RWPE2 (cell line): ENCODE results near the gene INSRR.

ENCODE experiments used
- ATAC-seq: fragments of 200-7000 bp; cut with Tn5 transposase; 3 replicates; pipeline ENCODE4 v1.9.1; 2021; ENCODE audit warnings: low read depth
- DNase-seq: peaks from one replicate; pipeline ENCODE4 v3.0.0-alpha.2; 2020; ENCODE audit warnings: low spot score
- H3K27ac ChIP-seq: fragments of 450-650 bp; 2 replicates; pipeline ENCODE4 v1.5.1; 2017; ENCODE audit warnings: mild to moderate bottlenecking; ENCODE audit not compliant: poor library complexity, severe bottlenecking
- H3K27me3 ChIP-seq: fragments of 250-450 bp; sonication (Bioruptor Pico); 2 replicates; pipeline ENCODE4 v1.5.1; 2021; ENCODE audit warnings: mild to moderate bottlenecking, moderate library complexity; ENCODE audit not compliant: insufficient read depth, poor library complexity, severe bottlenecking
- H3K36me3 ChIP-seq: fragments of 250-450 bp; sonication (Bioruptor Pico); 2 replicates; pipeline ENCODE4 v1.5.1; 2020; ENCODE audit warnings: low read depth, mild to moderate bottlenecking, moderate library complexity
- H3K4me1 ChIP-seq: fragments of 250-450 bp; sonication (Bioruptor Pico); 2 replicates; pipeline ENCODE4 v1.5.1; 2021; ENCODE audit warnings: mild to moderate bottlenecking, moderate library complexity; ENCODE audit not compliant: insufficient read depth, poor library complexity, severe bottlenecking
- H3K4me3 ChIP-seq: fragments of 250-450 bp; sonication (Bioruptor Pico); 2 replicates; pipeline ENCODE4 v1.5.1; 2021; ENCODE audit warnings: mild to moderate bottlenecking, moderate library complexity; ENCODE audit not compliant: severe bottlenecking
- H3K9me3 ChIP-seq: fragments of 250-450 bp; sonication (Bioruptor Pico); 2 replicates; pipeline ENCODE4 v1.5.1; 2021; ENCODE audit warnings: mild to moderate bottlenecking, moderate library complexity; ENCODE audit not compliant: severe bottlenecking
- TF ChIP-seq, protein P1 (sequence below): fragments of 450-650 bp; IDR thresholded peaks from one replicate; pipeline ENCODE4 v1.5.1; 2017; ENCODE audit warnings: mild to moderate bottlenecking, moderate library complexity; ENCODE audit not compliant: poor library complexity, severe bottlenecking

Gene INSRR

DNA sequence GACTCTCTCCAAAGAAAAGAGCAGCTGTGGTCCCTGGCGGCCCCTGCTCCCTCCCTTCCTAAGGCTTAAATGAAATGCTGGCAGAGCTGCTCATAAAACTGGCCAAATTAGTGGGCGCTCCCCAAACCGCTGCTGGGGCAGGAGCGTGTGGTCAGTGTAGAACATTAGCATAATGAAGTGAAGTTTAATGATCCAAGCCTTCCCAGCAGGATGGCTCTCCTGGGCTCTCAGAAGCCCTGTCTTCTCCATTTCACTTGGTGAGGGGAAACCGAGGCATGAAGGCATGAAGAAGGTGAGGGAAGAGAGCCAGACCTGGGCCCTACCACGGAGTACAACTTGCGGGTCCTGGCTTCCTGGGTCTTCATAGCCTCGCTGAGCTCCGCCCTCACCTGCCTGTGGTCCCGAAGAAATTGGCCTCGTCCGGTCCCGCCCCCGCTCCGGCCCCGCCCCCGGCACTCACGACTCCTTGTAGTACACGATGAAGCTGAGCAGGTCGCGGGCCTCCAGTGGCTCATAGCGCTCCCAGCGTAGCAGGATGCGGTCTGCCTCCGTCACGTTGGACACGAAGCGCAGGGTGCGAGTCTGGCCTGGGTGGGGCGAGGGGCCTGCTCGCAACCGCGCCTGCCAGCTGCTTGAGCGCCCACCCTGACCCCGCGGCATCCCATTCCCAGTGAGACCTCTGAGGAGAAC lies 10.3 kb downstream of the INSRR start:
- Histone ChIP-seq H3K9me3 (no peaks in the 10 kb centered on the region), H3K27ac (no peak overlapping the region), H3K4me3 (no peak overlapping the region), H3K4me1 (no peaks in the 10 kb centered on the region), H3K36me3 (no peaks in the 10 kb centered on the region), H3K27me3 (no peaks in the 10 kb centered on the region)
- TF ChIP-seq, protein P1, sequence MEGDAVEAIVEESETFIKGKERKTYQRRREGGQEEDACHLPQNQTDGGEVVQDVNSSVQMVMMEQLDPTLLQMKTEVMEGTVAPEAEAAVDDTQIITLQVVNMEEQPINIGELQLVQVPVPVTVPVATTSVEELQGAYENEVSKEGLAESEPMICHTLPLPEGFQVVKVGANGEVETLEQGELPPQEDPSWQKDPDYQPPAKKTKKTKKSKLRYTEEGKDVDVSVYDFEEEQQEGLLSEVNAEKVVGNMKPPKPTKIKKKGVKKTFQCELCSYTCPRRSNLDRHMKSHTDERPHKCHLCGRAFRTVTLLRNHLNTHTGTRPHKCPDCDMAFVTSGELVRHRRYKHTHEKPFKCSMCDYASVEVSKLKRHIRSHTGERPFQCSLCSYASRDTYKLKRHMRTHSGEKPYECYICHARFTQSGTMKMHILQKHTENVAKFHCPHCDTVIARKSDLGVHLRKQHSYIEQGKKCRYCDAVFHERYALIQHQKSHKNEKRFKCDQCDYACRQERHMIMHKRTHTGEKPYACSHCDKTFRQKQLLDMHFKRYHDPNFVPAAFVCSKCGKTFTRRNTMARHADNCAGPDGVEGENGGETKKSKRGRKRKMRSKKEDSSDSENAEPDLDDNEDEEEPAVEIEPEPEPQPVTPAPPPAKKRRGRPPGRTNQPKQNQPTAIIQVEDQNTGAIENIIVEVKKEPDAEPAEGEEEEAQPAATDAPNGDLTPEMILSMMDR, result no peak
- peak; percentile 60 for ATAC-seq
- DNase-seq, result no peak

DNA sequence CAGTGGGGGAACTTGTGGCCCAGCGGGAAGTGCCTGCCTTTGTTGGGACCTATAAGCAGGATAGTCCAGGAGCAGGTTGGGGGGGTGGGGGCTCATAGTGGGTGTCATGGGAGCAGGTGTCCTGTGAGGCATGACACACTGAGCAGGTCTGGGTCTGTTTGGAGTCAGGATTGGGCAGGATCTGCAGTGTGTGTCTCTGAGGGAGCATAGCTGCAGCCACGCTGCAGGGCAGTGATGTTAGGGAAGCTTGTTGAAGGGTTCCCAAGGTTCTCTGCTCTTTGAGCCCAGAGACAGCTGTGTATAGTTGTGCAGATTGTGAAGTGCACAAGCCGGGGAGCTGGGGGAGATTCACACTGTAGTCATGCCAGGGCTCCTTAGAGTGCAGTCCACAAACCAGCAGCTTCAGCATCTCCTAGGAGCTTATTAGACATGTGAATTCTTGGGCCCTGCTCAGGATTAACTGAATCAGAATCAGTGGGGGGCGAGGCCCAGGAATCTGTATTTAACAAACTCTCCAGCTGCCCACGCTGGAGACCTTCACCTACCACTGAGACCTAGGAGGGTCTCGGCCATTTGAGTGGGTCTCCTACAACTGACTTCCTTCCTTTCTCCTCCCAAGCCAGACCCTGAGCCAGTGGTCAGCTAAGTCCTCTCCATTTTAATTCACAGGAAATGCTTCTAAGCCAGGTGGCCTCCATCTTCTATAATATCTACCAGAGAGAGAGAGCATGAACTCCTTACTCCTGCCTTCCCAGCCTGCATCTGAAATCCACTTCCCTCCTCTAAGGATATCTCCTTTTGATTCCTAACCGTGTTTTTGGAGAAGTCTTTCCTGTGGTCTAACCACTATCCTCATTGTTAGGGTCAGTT lies 11.1 kb downstream of the INSRR start:
- H3K4me1 ChIP-seq, result no peaks in the 10 kb centered on the region
- H3K36me3 ChIP-seq, result no peaks in the 10 kb centered on the region
- no peaks in the 10 kb centered on the region for H3K9me3 ChIP-seq
- H3K27me3 ChIP-seq, result no peaks in the 10 kb centered on the region
- DNase-seq (no peak), ATAC-seq (no peak)
- TF ChIP-seq, protein P1, result no peak
- no peak overlapping the region for H3K27ac ChIP-seq
- no peak overlapping the region for H3K4me3 ChIP-seq

DNA sequence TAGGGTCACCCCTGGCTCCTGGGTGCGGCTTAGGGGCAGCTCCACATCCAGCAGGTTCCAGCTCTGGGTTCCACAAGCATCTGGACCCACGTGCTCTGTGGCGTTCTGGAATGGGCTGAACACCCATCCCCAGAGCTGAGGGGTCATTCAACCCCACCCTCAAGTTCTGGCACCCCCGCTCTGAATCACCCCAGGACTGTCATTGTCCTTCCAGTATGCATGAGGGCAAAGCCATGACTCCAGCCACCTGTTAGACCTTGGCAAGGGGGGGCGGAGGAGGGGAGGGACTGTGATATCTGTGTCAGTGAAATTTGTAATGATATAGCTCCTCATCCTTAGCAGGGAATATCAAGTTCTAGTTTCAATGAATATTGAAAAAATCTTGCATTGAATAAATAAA lies 12.3 kb downstream of the INSRR start:
- Histone ChIP-seq H3K9me3 (no peaks in the 10 kb centered on the region), H3K27ac (no peak overlapping the region), H3K4me3 (no peak overlapping the region), H3K27me3 (no peaks in the 10 kb centered on the region), H3K36me3 (no peaks in the 10 kb centered on the region), H3K4me1 (no peaks in the 10 kb centered on the region)
- DNase-seq (no peak), ATAC-seq (no peak)
- TF ChIP-seq, protein P1, result no peak

GRCh38 chr1:156845953-156846545 lies 12.9 kb downstream of the INSRR start:
- H3K4me3 ChIP-seq, result no peak overlapping the region
- DNase-seq, result no peak
- ATAC-seq, result no peak
- no peaks in the 10 kb centered on the region for H3K9me3 ChIP-seq
- H3K27me3 ChIP-seq, result no peaks in the 10 kb centered on the region
- no peak overlapping the region for H3K27ac ChIP-seq
- no peaks in the 10 kb centered on the region for H3K4me1 ChIP-seq
- H3K36me3 ChIP-seq, result no peaks in the 10 kb centered on the region
- TF ChIP-seq, protein P1, result no peak
